GM11168 (cell line): ENCODE results near the gene TNFRSF4.
"Not testable (repeated sequence)": the region's sequence is repeated elsewhere in the genome, so short reads cannot be mapped to it uniquely, and the experiment has no call there.

Source experiments
- in situ Hi-C: fragments of 300-500 bp; cut with MboI; formaldehyde crosslinking; loops from one replicate; pipeline ENCODE4 v1.12.0; 2022; ENCODE audit warnings: low sequenced_read_pairs; ENCODE audit not compliant: unreplicated experiment

Gene TNFRSF4

GRCh38 chr1:1205769-1206375 lies 8.1 kb downstream of the TNFRSF4 start:
- in situ Hi-C loops: no loop called here

- in situ Hi-C loops: no loop called here
These were observed 8.8 kb downstream of the TNFRSF4 start for GRCh38 chr1:1204998-1205768.

DNA sequence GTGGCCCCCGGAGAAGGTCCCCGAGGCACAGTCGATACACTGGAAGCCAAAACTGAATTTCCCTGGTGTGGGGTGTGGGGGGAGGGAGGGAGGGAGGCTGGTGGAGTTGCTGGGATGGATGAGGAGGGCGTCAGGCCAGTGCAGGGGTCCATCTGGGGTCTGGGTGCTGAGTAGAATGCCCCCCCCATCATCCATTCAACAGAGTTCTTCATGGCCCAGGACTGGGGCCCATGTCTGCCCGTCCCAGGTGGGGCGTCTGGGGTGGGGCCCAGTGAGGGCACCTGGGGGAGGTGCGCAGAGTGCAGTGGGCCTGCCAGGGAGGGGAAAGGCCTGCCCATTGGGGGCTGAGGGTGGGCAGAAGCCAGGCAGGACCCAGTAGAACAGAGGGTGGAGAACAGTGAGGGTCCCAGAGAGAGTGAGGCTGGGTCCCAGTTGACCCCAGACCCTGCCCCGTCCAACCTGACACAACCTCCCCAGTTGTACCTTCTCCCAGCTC lies 9.5 kb downstream of the TNFRSF4 start:
- in situ Hi-C loops: no loop called here

DNA sequence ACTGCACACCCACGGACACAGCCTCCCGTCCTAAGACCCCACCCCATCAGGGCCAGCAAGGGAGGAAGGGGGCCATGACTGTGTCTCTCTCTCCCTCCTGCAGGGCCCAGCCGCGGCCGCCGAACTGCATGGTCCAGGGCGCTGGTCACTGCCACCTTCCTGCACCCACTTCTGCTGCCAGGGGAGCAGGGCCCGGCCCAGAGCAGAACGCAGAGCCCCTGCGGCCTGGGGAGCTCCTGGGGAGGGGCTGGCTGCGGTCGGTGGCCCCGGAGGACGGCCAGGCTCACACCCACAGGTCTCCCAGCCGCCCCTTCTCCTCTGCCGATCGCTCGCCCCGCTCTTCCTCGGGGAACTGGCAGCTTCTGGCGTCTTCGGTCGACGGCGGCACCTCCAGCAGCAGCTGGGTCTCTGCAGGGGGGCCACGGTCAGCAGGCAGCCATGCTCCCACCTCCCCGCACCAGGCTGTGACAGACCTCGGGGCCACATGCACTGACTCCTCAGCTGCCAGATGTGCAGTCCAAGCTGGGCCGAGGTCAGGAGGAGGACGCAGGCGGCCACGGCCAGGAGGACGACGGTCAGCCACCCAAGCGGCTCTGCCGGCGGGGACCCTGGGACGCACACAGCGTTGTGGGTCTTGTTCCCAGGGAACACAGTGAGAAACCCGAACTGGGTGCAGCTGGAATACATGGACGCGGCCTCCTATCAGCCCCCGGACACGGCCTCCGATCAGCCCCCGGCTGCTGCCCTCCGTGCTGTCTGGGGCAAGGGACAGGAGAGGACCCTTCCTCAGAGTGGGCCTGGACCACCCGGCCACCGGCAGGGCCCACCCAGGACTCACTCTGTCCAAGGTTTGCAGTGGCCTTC lies 10.2 kb downstream of the TNFRSF4 start:
- in situ Hi-C loops: no loop called here

DNA sequence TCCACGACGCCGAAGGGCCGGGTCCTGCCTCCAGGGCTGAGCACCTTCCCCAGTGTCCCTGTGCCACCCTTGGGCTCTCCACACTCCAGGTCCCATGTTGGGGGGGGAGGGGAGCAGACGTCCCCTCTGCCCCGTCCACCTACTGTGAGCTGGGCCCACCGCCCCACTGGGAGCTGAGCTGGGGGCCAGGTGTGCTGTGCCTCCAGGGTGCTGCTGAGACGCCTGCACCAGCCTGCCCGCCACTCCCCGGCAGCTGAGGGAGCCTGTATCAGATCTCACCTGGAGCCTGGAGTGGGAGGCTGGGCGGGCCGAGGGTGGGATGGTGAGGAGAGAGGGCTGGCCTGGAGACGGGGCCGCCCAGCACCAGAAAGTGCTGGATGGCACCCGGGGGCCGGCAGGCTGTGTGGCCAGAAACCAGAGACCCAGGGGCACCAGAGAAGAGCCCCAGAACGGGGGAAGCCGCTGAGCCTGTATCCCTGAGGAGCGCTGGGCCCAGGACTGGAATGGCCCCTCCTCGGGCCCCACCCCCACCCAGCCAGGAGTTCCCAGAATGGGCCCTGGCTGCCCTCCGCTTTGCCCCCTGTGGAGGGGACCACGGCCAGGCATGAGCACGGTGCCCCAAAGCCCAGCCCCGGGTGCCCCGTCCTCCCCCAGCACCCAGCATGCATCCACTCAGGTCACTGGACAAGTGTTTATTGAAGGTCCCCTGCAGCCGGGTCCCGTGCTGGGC lies 11.0 kb downstream of the TNFRSF4 start:
- in situ Hi-C loops: no loop called here

DNA sequence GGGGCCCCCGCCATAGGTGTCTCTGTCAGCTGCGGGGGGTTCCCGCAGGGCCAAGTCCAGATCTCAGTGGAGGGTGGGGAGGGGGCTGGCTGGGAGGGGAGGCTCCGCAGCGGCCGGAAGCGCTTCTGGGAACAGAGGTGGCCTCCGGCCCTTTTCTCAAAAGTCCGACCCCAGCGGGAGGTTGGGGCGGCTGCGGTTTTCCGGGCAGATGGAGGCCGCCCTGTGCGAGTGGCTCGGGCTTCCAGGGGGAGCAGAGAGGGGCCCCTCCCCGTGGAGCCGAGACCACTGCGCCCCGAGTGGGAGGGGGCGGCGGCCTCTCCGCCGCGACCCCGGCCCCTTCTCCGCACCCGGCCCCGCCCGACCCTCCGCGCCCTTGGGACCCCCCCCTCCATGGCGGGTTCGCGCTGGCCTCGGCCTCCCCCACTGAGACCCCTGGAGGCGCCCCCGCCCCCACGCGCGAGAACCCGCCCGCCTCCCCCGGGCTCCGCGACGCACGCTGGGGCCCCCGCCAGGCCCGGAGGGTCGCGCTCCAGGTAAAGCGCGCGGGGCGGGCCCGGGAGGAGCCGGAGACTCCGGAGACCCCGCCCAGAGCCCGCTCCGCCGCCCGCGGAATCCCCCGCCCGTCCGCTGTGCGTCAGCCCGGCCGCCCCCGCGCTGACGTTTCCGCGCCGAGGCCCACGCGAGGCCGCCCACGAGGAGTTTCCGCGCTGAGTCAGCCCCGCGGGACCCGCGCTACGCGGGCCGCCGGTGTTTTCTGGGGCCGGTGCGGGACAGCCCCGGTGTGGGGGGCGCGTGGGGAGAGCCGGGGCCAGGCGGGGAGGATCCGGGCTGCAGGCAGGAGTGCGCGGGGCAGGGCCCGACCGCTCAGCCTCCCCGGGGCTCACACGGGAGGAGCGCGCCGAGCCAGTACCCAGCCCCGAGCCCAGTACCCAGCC lies 12.8 kb downstream of the TNFRSF4 start:
- in situ Hi-C loops: no loop called here

- in situ Hi-C loops: no loop called here
These were observed 13.7 kb downstream of the TNFRSF4 start for GRCh38 chr1:1199961-1200875.

GRCh38 chr1:1199141-1199960 lies 14.6 kb downstream of the TNFRSF4 start:
- in situ Hi-C loops: no loop called here

GRCh38 chr1:1198423-1199140 lies 15.4 kb downstream of the TNFRSF4 start:
- in situ Hi-C loops: no loop called here

GRCh38 chr1:1197551-1198422 lies 16.2 kb downstream of the TNFRSF4 start:
- in situ Hi-C loops: no loop called here

- in situ Hi-C loops: no loop called here
These were observed 16.8 kb downstream of the TNFRSF4 start for GRCh38 chr1:1197188-1197500.

- in situ Hi-C loops: no loop called here
These were observed 17.3 kb downstream of the TNFRSF4 start for GRCh38 chr1:1196431-1197187.

DNA sequence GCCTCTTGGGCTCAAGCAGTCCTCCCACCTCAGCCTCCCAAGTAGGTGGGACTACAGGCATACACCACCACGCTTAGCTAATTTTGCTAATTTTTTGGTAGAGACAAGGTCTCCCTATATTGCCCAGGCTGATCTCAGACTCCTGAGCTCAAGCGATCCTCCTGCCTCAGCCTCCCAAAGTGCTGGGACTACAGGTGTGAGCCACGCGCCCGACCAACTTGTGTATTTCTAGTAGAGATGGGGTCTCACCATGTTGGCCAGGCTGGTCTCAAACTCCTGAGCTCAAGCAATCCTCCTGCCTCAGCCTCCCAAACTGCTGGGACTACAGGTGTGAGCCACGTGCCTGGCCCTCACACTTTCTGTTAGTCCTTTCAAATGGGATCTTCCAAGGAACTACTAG lies 18.2 kb downstream of the TNFRSF4 start:
- in situ Hi-C loops: not testable (repeated sequence)

GRCh38 chr1:1194723-1195122 lies 19.2 kb downstream of the TNFRSF4 start:
- in situ Hi-C loops: no loop called here

DNA sequence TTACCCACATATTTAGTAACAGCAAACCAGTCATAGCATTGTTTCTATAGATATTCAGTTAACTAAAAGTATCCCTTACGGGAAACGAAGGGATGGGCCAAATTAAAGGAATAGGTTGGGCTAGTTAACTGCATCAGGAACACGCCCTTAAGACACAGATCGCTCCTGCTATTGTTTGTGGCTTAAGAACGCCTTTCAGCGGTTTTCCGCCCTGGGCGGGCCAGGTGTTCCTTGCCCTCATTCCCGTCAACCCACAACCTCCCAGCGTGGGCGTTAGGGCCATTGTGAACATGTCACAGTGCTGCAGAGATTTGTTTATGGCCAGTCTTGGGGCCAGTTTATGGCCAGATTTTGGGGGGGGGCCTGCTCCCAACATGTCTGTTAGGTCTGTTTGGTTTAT lies 22.2 kb downstream of the TNFRSF4 start:
- in situ Hi-C loops: no loop called here
